MM.1S (cell line): Measurements from ENCODE around the gene MBLAC2.

Experiments
- DNase-seq: peaks from one replicate; pipeline ENCODE4 v3.0.0-alpha.2; 2015
- H2AFZ ChIP-seq: fragments of 300-600 bp; sonication (generic); 2 replicates; pipeline ENCODE4 v1.6.0; 2016; ENCODE audit warnings: antibody characterized with exemption, low read length
- H3F3A ChIP-seq: fragments of 300-600 bp; sonication (generic); 2 replicates; pipeline ENCODE4 v1.6.1; 2016; ENCODE audit warnings: mild to moderate bottlenecking, antibody characterized with exemption, low read length, moderate library complexity, mixed read lengths; ENCODE audit not compliant: insufficient read depth
- H3K27ac ChIP-seq: fragments of 300-600 bp; sonication (generic); 2 replicates; pipeline ENCODE4 v1.5.1; 2016; ENCODE audit warnings: mild to moderate bottlenecking, low read length
- H3K27me3 ChIP-seq: fragments of 300-600 bp; sonication (generic); replicated peaks from 2 replicates; pipeline ENCODE4 v1.6.0; 2016; ENCODE audit warnings: low read length; ENCODE audit not compliant: insufficient read depth
- H3K36me3 ChIP-seq: fragments of 300-600 bp; sonication (generic); replicated peaks from 2 replicates; pipeline ENCODE4 v1.6.1; 2016; ENCODE audit warnings: mild to moderate bottlenecking, low read length, mixed read lengths; ENCODE audit not compliant: insufficient read depth
- H3K4me1 ChIP-seq: fragments of 300-600 bp; sonication (generic); 2 replicates; pipeline ENCODE4 v1.6.1; 2016; ENCODE audit warnings: low read length, mixed read lengths
- H3K4me2 ChIP-seq: fragments of 300-600 bp; sonication (generic); 2 replicates; pipeline ENCODE4 v1.6.0; 2016; ENCODE audit warnings: low read depth, low read length
- H3K4me3 ChIP-seq: fragments of 300-600 bp; sonication (generic); 2 replicates; pipeline ENCODE4 v1.5.1; 2016; ENCODE audit warnings: low read length, mixed read lengths
- H3K79me2 ChIP-seq: fragments of 300-600 bp; sonication (generic); 2 replicates; pipeline ENCODE4 v1.6.1; 2016; ENCODE audit warnings: mixed run types, low read length, mixed read lengths
- H3K9ac ChIP-seq: fragments of 300-600 bp; sonication (generic); 2 replicates; pipeline ENCODE4 v1.6.1; 2016; ENCODE audit warnings: low read length, mixed read lengths
- H3K9me2 ChIP-seq: fragments of 300-600 bp; sonication (generic); replicated peaks from 2 replicates; pipeline ENCODE4 v1.6.1; 2016; ENCODE audit warnings: mild to moderate bottlenecking, low read length, mixed read lengths; ENCODE audit not compliant: insufficient read depth
- H3K9me3 ChIP-seq: fragments of 300-600 bp; sonication (generic); replicated peaks from 2 replicates; pipeline ENCODE4 v1.6.1; 2016; ENCODE audit warnings: mild to moderate bottlenecking, low read length, mixed read lengths; ENCODE audit not compliant: insufficient read depth
- H4K20me1 ChIP-seq: fragments of 300-600 bp; sonication (generic); 2 replicates; pipeline ENCODE4 v1.6.1; 2016; ENCODE audit warnings: mild to moderate bottlenecking, low read length, moderate library complexity, mixed read lengths; ENCODE audit not compliant: insufficient read depth
- CTCF ChIP-seq: fragments of 300-600 bp; sonication (generic); IDR thresholded peaks from 2 replicates; pipeline ENCODE4 v1.5.1; 2016; ENCODE audit warnings: antibody characterized with exemption, low read length, mixed read lengths
- EZH2 ChIP-seq: fragments of 300-600 bp; sonication (generic); optimal IDR thresholded peaks from 2 replicates; pipeline ENCODE3; 2017; ENCODE audit warnings: low read depth, mild to moderate bottlenecking, antibody characterized with exemption, low read length, mixed read lengths
- EZH2phosphoT487 ChIP-seq: fragments of 300-600 bp; sonication (generic); IDR thresholded peaks from 2 replicates; pipeline ENCODE4 v1.6.1; 2018; ENCODE audit warnings: antibody characterized with exemption, low read length

The MBLAC2 gene

GRCh38 chr5:90410178-90410762 lies 64.3 kb downstream of the MBLAC2 start:
- Histone ChIP-seq H3K27ac (peak overlapping the region; percentile 73), H3K9me3 (no peaks in the 10 kb centered on the region), H4K20me1 (no peaks in the 10 kb centered on the region), H3K27me3 (no peaks in the 10 kb centered on the region), H3K36me3 (no peaks in the 10 kb centered on the region), H3K4me1 (no peaks in the 10 kb centered on the region), H3K9ac (peak overlapping the region; percentile 87), H3K4me3 (peak overlapping the region; percentile 78), H3K79me2 (peaks cover 10% of the 10 kb centered on the region), H3K4me2 (peak overlapping the region; percentile 65), H3K9me2 (no peaks in the 10 kb centered on the region), H2AFZ (peak overlapping the region; percentile 87), H3F3A (peaks cover 10% of the 10 kb centered on the region)
- peak; percentile 24 for DNase-seq
- no peak for TF ChIP-seq EZH2
- no peak for TF ChIP-seq EZH2phosphoT487
- TF ChIP-seq CTCF: no peak

- Histone ChIP-seq H2AFZ (peak within 1 kb of the TSS; percentile 97), H3F3A (peaks cover 10% of the 10 kb centered on the region), H3K36me3 (no peaks in the 10 kb centered on the region), H4K20me1 (no peaks in the 10 kb centered on the region), H3K9me2 (no peaks in the 10 kb centered on the region), H3K4me2 (peak within 1 kb of the TSS; percentile 70), H3K27ac (peak within 1 kb of the TSS; percentile 93), H3K4me1 (no peaks in the 10 kb centered on the region), H3K4me3 (peak within 1 kb of the TSS; percentile 99), H3K9ac (peak within 1 kb of the TSS; percentile 98), H3K79me2 (peaks cover 10% of the 10 kb centered on the region), H3K9me3 (no peaks in the 10 kb centered on the region), H3K27me3 (no peaks in the 10 kb centered on the region)
- DNase-seq: peak; percentile 93
- TF ChIP-seq CTCF: no peak
- TF ChIP-seq EZH2: no peak
- TF ChIP-seq EZH2phosphoT487: no peak
These were observed 65.0 kb downstream of the MBLAC2 start, which contains the start of gene CETN3 for GRCh38 chr5:90409318-90410177. Gene CETN3, minus strand, starts transcription at chr5:90409756. Its CDS starts 95 bp downstream, at chr5:90409661.

- Histone ChIP-seq H2AFZ (peak overlapping the region; percentile 97), H3K79me2 (peaks cover 10% of the 10 kb centered on the region), H3K9me2 (no peaks in the 10 kb centered on the region), H3K4me1 (no peaks in the 10 kb centered on the region), H3K27ac (peak overlapping the region; percentile 93), H3K4me2 (peak overlapping the region; percentile 70), H4K20me1 (no peaks in the 10 kb centered on the region), H3K9me3 (no peaks in the 10 kb centered on the region), H3K9ac (peak overlapping the region; percentile 98), H3K4me3 (peak overlapping the region; percentile 99), H3F3A (peaks cover 10% of the 10 kb centered on the region), H3K36me3 (no peaks in the 10 kb centered on the region), H3K27me3 (no peaks in the 10 kb centered on the region)
- TF ChIP-seq EZH2phosphoT487 (no peak), CTCF (no peak), EZH2 (no peak)
- DNase-seq: peak; percentile 12
These were observed 65.8 kb downstream of the MBLAC2 start for GRCh38 chr5:90408571-90409317.
